H1 (cell line): ENCODE results near the gene SRXN1. TPM values are rescaled to one million over a fixed set of nuclear protein-coding genes. Genes with fewer than 3 reads are reported as not detected.
A peak's percentile ranks its signal among the peaks of the same experiment; 100 is the strongest.

Experiments
- CTCF ChIA-PET: fragments of 300-600 bp; sonication (Branson Sonifier 250); formaldehyde crosslinking; loops from one replicate; lab custom pipeline; 2021; ENCODE audit not compliant: partially characterized antibody; lab: Charles Lee
- POLR2A ChIA-PET: fragments of 300-600 bp; sonication (Branson Sonifier 250); formaldehyde crosslinking; loops from one replicate; lab custom pipeline; 2021; ENCODE audit warnings: inconsistent platforms; ENCODE audit not compliant: partially characterized antibody; lab: Charles Lee
- DNase-seq, 2 experiments: peaks; one replicate each; pipeline versions ENCODE4 v3.0.0 to v3.0.0-alpha.2; 2010 to 2022; ENCODE audit warnings: low spot score in 2 of 2, low read depth in 1 of 2, mixed read lengths in 1 of 2
- FAIRE-seq: peaks from 2 replicates; lab custom pipeline; 2011; peaks lifted over from hg19 to GRCh38; lab: Jason Lieb, UNC
- H2AFZ ChIP-seq: 2 replicates; pipeline ENCODE4 v1.8.1; 2012; ENCODE audit warnings: low read length, inconsistent platforms
- H2AK5ac ChIP-seq: 2 replicates; pipeline ENCODE4 v1.6.1; 2013; ENCODE audit warnings: low read depth, low read length
- H2BK120ac ChIP-seq: replicated peaks from 2 replicates; pipeline ENCODE3; 2013; ENCODE audit warnings: low read depth, low read length, inconsistent platforms
- H2BK12ac ChIP-seq: 2 replicates; pipeline ENCODE4 v1.6.1; 2013; ENCODE audit warnings: low read depth, low read length
- H2BK15ac ChIP-seq: 2 replicates; pipeline ENCODE4 v1.6.1; 2013; ENCODE audit warnings: low read length
- H2BK20ac ChIP-seq: 2 replicates; pipeline ENCODE4 v1.6.1; 2013; ENCODE audit warnings: low read length
- H2BK5ac ChIP-seq: 2 replicates; pipeline ENCODE4 v1.6.1; 2013; ENCODE audit warnings: low read depth, low read length
- H3K14ac ChIP-seq: 2 replicates; pipeline ENCODE4 v1.6.1; 2013; ENCODE audit warnings: inconsistent platforms; ENCODE audit not compliant: insufficient read length
- H3K18ac ChIP-seq: 2 replicates; pipeline ENCODE4 v1.6.1; 2013; ENCODE audit warnings: low read length; ENCODE audit errors: extremely low read depth
- H3K23ac ChIP-seq: 2 replicates; pipeline ENCODE4 v1.6.1; 2013; ENCODE audit warnings: inconsistent platforms; ENCODE audit not compliant: insufficient read length
- H3K23me2 ChIP-seq: 2 replicates; pipeline ENCODE4 v1.6.1; 2013; ENCODE audit warnings: low read depth, low read length
- H3K27ac ChIP-seq: 2 replicates; pipeline ENCODE4 v1.6.1; 2011; ENCODE audit warnings: low read depth, low read length, inconsistent platforms
- H3K27me3 ChIP-seq, 4 experiments: replicated peaks in 1 of 4; 1 replicate in 1 of 4; 2 replicates in 3 of 4; pipeline versions ENCODE4 v1.6.1 to v1.8.1; 2011 to 2013; ENCODE audit warnings: low read length in 3 of 4, mild to moderate bottlenecking in 3 of 4, inconsistent platforms in 2 of 4, mixed read lengths in 2 of 4, moderate library complexity in 1 of 4; ENCODE audit not compliant: control insufficient read depth in 3 of 4, insufficient read depth in 3 of 4; ENCODE audit errors: extremely low read depth in 1 of 4
- H3K36me3 ChIP-seq, 4 experiments: 2 replicates each; pipeline versions ENCODE4 v1.6.1 to v1.8.1; 2011 to 2013; ENCODE audit warnings: mild to moderate bottlenecking in 4 of 4, low read length in 3 of 4, moderate library complexity in 2 of 4, control low read depth in 1 of 4, inconsistent platforms in 1 of 4; ENCODE audit not compliant: insufficient read depth in 4 of 4, control insufficient read depth in 2 of 4
- H3K4ac ChIP-seq: replicated peaks from 2 replicates; pipeline ENCODE3; 2013; ENCODE audit warnings: low read length, low read depth, mixed read lengths, inconsistent platforms; ENCODE audit not compliant: insufficient read length
- H3K4me1 ChIP-seq, 4 experiments: replicated peaks in 1 of 4; 1 replicate in 1 of 4; 2 replicates in 3 of 4; pipeline versions ENCODE4 v1.6.1 to v1.8.1; 2011 to 2013; ENCODE audit warnings: low read length in 3 of 4, inconsistent platforms in 2 of 4, mixed read lengths in 1 of 4; ENCODE audit not compliant: insufficient read depth in 4 of 4, control insufficient read depth in 3 of 4
- H3K4me2 ChIP-seq, 2 experiments: 2 replicates each; pipeline versions ENCODE4 v1.6.1 to v1.8.1; 2011 to 2013; ENCODE audit warnings: low read depth in 2 of 2, low read length in 2 of 2, control low read depth in 1 of 2, inconsistent platforms in 1 of 2, mild to moderate bottlenecking in 1 of 2; ENCODE audit not compliant: insufficient read depth in 1 of 2
- H3K4me3 ChIP-seq, 4 experiments: fragments of 200-600, 300-600 bp in 1 of 4; sonication (generic), shearing (Covaris generic), sonication (Bioruptor Twin) in 1 of 4; 2 replicates each; pipeline versions ENCODE4 v1.5.1 to v1.8.1; 2011 to 2016; ENCODE audit warnings: low read length in 4 of 4, low read depth in 3 of 4, control low read depth in 2 of 4, inconsistent platforms in 2 of 4, mild to moderate bottlenecking in 2 of 4, mixed read lengths in 1 of 4, moderate library complexity in 1 of 4; ENCODE audit not compliant: insufficient read depth in 2 of 4; ENCODE audit errors: extremely low read depth in 1 of 4
- H3K56ac ChIP-seq: replicated peaks from 2 replicates; pipeline ENCODE3; 2013; ENCODE audit warnings: low read depth, mild to moderate bottlenecking, mixed read lengths, low read length, inconsistent platforms; ENCODE audit not compliant: insufficient read length
- H3K79me1 ChIP-seq: 2 replicates; pipeline ENCODE4 v1.6.1; 2013; ENCODE audit warnings: low read depth, low read length, control low read depth
- H3K79me2 ChIP-seq, 2 experiments: 2 replicates each; pipeline versions ENCODE4 v1.6.1 to v1.8.1; 2012 to 2013; ENCODE audit warnings: low read length in 2 of 2, mild to moderate bottlenecking in 2 of 2, inconsistent platforms in 1 of 2; ENCODE audit not compliant: insufficient read depth in 2 of 2, control insufficient read depth in 1 of 2
- H3K9ac ChIP-seq, 4 experiments: replicated peaks in 1 of 4; 1 replicate in 1 of 4; 2 replicates in 3 of 4; pipeline versions ENCODE4 v1.6.1 to v1.8.1; 2011 to 2013; ENCODE audit warnings: low read depth in 3 of 4, low read length in 3 of 4, control low read depth in 2 of 4, mild to moderate bottlenecking in 2 of 4, moderate library complexity in 2 of 4, inconsistent platforms in 1 of 4; ENCODE audit errors: extremely low read depth in 1 of 4
- H3K9me3 ChIP-seq, 2 experiments: 2 replicates each; pipeline versions ENCODE4 v1.6.1 to v1.8.1; 2012 to 2013; ENCODE audit warnings: mild to moderate bottlenecking in 2 of 2, moderate library complexity in 2 of 2, control low read depth in 1 of 2, inconsistent platforms in 1 of 2, low read depth in 1 of 2, low read length in 1 of 2, mixed read lengths in 1 of 2; ENCODE audit not compliant: insufficient read depth in 2 of 2
- H4K20me1 ChIP-seq, 2 experiments: replicated peaks in 1 of 2; 2 replicates each; pipeline versions ENCODE3 to v1.8.1; 2011 to 2013; ENCODE audit warnings: inconsistent platforms in 2 of 2, low read length in 2 of 2, mild to moderate bottlenecking in 1 of 2; ENCODE audit not compliant: insufficient read depth in 2 of 2, control insufficient read depth in 1 of 2
- H4K5ac ChIP-seq: 2 replicates; pipeline ENCODE4 v1.6.1; 2013; ENCODE audit warnings: low read length, low read depth, mixed read lengths, inconsistent platforms; ENCODE audit not compliant: insufficient read length
- H4K8ac ChIP-seq: 2 replicates; pipeline ENCODE4 v1.8.0; 2013; ENCODE audit warnings: mild to moderate bottlenecking, moderate library complexity, low read length, inconsistent platforms; ENCODE audit not compliant: insufficient read depth; ENCODE audit errors: extremely low read depth
- H4K91ac ChIP-seq: replicated peaks from 2 replicates; pipeline ENCODE3; 2013; ENCODE audit warnings: low read length, mixed read lengths, inconsistent platforms; ENCODE audit not compliant: insufficient read length
- EZH2 ChIP-seq: fragments of 200-600 bp; sonication (generic); IDR thresholded peaks from 2 replicates; pipeline ENCODE4 v1.7.1; 2012; ENCODE audit warnings: low read depth, mild to moderate bottlenecking, moderate library complexity, low read length, inconsistent platforms; ENCODE audit not compliant: severe bottlenecking
- GABPA ChIP-seq: IDR thresholded peaks from 2 replicates; pipeline ENCODE4 v1.6.1; 2011; ENCODE audit warnings: mild to moderate bottlenecking, low read length, moderate library complexity, borderline replicate concordance; ENCODE audit not compliant: insufficient read depth
- PHF8 ChIP-seq: fragments of 200-600 bp; sonication (generic); conservative IDR thresholded peaks from 2 replicates; pipeline ENCODE4 v1.7.1; 2012; ENCODE audit warnings: low read depth, mild to moderate bottlenecking, inconsistent platforms, low read length, moderate library complexity
- RFX5 ChIP-seq: IDR thresholded peaks from 2 replicates; pipeline ENCODE4 v1.6.1; 2011; ENCODE audit warnings: low read depth, low read length, improper control_type of control experiment, borderline replicate concordance
- SRF ChIP-seq: IDR thresholded peaks from 2 replicates; pipeline ENCODE4 v1.6.1; 2011; ENCODE audit warnings: mild to moderate bottlenecking, low read depth, low read length, moderate library complexity
- SUZ12 ChIP-seq: fragments of 200-600 bp; sonication (generic); IDR thresholded peaks from 2 replicates; pipeline ENCODE4 v1.6.1; 2012; ENCODE audit warnings: mild to moderate bottlenecking, inconsistent platforms, low read length, moderate library complexity, mixed read lengths
- TBP ChIP-seq: IDR thresholded peaks from 2 replicates; pipeline ENCODE4 v1.6.1; 2011; ENCODE audit warnings: low read depth, low read length, improper control_type of control experiment
- WGBS, 2 experiments: shearing (Covaris generic) in 1 of 2; methylation state at CpG; one replicate each; pipeline versions ENCODE4 v1.1.6 to v1.1.7; 2013 to 2015; ENCODE audit warnings: low lambda C conversion rate in 2 of 2, mixed read lengths in 2 of 2, inconsistent platforms in 1 of 2, low coverage in 1 of 2, missing lambda C conversion rate in 1 of 2; ENCODE audit not compliant: insufficient replicate concordance in 2 of 2, insufficient coverage in 1 of 2, insufficient read length in 1 of 2; ENCODE audit errors: extremely low coverage in 1 of 2, missing lambda C conversion rate in 1 of 2; 5-methylcytosine and 5-hydroxymethylcytosine counted together
- polyA plus RNA-seq, 7 experiments: library from polyadenylated mRNA; depleted of rRNA in 3 of 7; stranded (reverse) in 5 of 7; unstranded in 2 of 7; fragments of >200 nt in 5 of 7; fragments of 200-250 nt in 2 of 7; gene quantifications; 1 replicate in 5 of 7; 2 replicates in 1 of 7; 4 replicates in 1 of 7; pipeline versions ENCODE4 v1.2.1 to v1.2.3, GENCODE V29; 2011 to 2013; ENCODE audit warnings: missing spikeins in 2 of 7, mixed read lengths in 2 of 7
- total RNA-seq: library from RNA; stranded (reverse); fragmentation: NEBNext Ultra II Directional; extraction: Animal tissue kit (Norgen Biotek cat#: 25700); gene quantifications from 2 replicates; pipeline ENCODE4 v1.2.1, GENCODE V29; 2021
- TF ChIP-seq, protein P1 (sequence below): IDR thresholded peaks from 2 replicates; pipeline ENCODE4 v1.6.1; 2012; ENCODE audit warnings: inconsistent platforms

The SRXN1 gene
- total and polyA plus RNA-seq, 2 of the 8 experiments (the other 6 are each of a cell fraction or from before 2014, with no cell fraction given): 12.2 to 15.8 TPM

GRCh38 chr20:663315-664090, 10.5 kb upstream of the SRXN1 start:
- Histone ChIP-seq H3K23ac (no peak overlapping the region), H3K27ac (no peak overlapping the region), H3K9me3 (no peaks in the 10 kb centered on the region), H3K56ac (no peak overlapping the region), H3K4me3 (no peak overlapping the region), H3K18ac (peak overlapping the region; percentile 17), H3K14ac (no peak overlapping the region), H3K79me2 (no peaks in the 10 kb centered on the region), H2BK12ac (peak overlapping the region; percentile 96; the same call in 1 of the 2 replicates), H2AK5ac (peak overlapping the region; percentile 71; the same call in 1 of the 2 replicates), H3K36me3 (no peaks in the 10 kb centered on the region), H2AFZ (no peak overlapping the region), H4K8ac (no peak overlapping the region; the same call in 1 of the 2 replicates), H2BK120ac (no peak overlapping the region), H3K27me3 (peaks cover 8 to 38% (median 26%) of the 10 kb centered on the region in 4 experiments), H2BK20ac (peak overlapping the region; percentile 95; the same call in 1 of the 2 replicates), H4K5ac (no peak overlapping the region), H2BK5ac (peak overlapping the region; percentile 29; the same call in 1 of the 2 replicates), H3K23me2 (peaks cover 3% of the 10 kb centered on the region), H3K4me1 (peaks cover 15 to 42% (median 33%) of the 10 kb centered on the region in 4 experiments), H3K9ac (no peak overlapping the region), H3K4ac (no peak overlapping the region), H2BK15ac (peak overlapping the region; percentile 48; the same call in 1 of the 2 replicates), H4K91ac (peak overlapping the region; percentile 91), H3K4me2 (peak overlapping the region; percentile 4 to 58; a peak in 3 of 4 replicates), H4K20me1 (no peaks in the 10 kb centered on the region), H3K79me1 (no peaks in the 10 kb centered on the region)
- ChIA-PET POLR2A (interaction anchor here (0.9 to 4.5 kb wide), 6 partner anchors 9 to 73 kb away, joined by 4 to 19 read pairs (median 6); partner anchors contain the start of gene SRXN1), CTCF (interaction anchor here (0.8 to 11.1 kb wide), 5 partner anchors 15 to 76 kb away, joined by 4 to 157 read pairs (median 10); partner anchors contain the start of genes SCRT2 and SRXN1)
- FAIRE-seq: no peak
- peak in 1 of 2 experiments; percentile 74 for DNase-seq
- WGBS, 2 experiments: 49% methylated on average over 45 of the region's 84 CpGs; no CpG with 5 or more reads in 1 of the 2 experiments
- no peak for TF ChIP-seq GABPA
- peak; percentile 65 for TF ChIP-seq SUZ12
- TF ChIP-seq TBP: no peak
- TF ChIP-seq RFX5: no peak
- TF ChIP-seq, protein P1, sequence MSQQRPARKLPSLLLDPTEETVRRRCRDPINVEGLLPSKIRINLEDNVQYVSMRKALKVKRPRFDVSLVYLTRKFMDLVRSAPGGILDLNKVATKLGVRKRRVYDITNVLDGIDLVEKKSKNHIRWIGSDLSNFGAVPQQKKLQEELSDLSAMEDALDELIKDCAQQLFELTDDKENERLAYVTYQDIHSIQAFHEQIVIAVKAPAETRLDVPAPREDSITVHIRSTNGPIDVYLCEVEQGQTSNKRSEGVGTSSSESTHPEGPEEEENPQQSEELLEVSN: peak; percentile 85
- peak; percentile 61 for TF ChIP-seq EZH2
- no peak for TF ChIP-seq SRF
- TF ChIP-seq PHF8: no peak
